HG03558 (cell line): ENCODE measurements around the gene MSRB3.

Experiments
- ATAC-seq: cut with Tn5 transposase; IDR thresholded peaks from one replicate; pipeline ENCODE4 v1.9.1; 2021; ENCODE audit warnings: moderate number of reproducible peaks; ENCODE audit not compliant: unreplicated experiment; ENCODE audit errors: extremely low read depth

The MSRB3 gene

DNA sequence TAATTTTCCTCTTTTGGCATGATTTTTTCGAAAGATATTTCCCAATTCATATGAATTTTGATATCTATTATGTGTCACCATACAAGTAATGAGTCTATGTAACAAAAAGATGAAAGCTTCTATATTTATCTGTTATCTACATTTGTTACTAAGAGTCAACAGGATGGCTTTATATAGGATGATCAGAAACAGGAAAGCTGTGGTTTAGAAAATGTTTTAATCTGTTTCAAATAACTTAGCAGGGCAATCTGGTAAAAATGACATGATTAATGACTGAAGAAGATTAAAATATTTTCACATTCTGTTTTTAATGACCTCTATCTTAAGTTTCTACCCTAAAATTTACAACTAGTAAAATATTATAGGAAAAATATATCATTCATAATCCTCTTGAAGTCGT is 105.8 kb downstream of the MSRB3 start:
- no peak for ATAC-seq

DNA sequence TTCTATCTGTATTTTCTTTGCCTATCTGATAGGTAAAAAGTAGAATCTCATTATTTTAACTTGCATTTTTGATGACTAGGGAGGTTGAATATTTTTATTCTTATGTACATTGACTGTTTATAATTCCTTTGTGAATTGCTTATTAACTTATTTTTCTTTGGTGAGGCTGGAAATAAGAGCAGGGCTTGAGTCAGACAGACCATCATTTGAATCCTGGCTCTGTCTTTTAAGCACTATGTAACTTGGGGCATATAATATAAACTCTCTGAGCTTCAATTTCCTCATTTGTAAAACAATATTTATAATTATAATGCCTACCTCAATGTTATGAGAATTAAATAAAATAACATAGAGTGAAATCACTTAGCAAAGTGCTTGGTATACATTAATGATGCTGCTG is 108.9 kb downstream of the MSRB3 start:
- no peak for ATAC-seq

DNA sequence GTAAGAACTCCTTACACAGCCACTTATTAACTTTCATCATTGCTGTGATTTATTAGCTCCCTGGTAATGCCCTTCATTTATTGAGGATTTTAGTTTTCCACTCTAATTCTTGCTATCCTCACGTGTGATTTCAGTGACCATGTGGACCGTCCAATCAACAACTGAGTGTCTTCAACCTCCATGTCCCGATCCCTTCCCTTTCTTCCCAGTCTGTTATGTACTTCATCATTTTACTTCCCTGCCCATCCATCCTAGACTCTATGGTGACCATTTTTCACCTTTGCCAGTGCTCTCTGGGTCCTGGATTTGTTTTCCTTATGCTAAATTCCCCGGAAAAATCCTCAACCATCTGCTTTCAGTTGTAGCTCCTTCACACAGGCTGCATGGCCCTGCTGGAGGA is 111.0 kb downstream of the MSRB3 start:
- no peak for ATAC-seq

DNA sequence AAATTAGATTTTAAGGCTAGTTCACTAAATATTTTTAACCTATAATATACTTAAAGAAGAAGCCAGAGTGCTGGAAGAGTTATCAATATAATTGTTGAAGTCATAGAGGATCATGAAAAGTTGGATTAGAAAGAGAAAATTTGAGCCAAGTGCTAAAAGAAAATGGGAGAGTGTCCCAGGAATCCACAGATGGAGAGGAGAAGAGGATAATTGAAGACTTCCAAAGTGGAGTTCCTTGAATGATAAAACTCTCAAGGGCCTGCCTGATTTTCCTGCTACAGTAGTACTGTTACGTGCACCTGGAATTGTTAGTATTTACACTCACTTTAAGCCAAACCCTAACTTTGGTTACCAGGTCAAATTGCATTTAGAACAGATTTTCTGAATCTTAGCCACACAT is 113.2 kb downstream of the MSRB3 start:
- ATAC-seq: no peak

DNA sequence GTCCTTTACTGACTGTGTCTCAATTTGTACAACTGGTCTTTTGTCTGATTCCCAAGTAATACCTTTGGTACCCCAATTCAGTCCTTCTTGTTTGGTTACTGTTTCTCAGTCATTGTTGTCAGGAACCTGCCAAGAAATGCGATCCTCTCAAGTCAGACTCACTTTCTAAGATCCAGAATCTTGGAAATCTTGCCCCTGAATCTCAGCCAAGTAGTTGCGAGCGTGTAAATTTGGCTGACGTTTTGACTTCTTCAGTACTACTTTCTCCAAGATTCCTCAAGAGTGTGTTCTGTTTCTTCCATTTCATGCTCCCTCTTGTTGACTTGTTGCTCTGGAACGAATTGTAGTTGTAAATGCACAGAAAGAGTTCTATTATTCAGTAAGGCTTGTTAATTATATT is 114.0 kb downstream of the MSRB3 start:
- ATAC-seq: no peak

DNA sequence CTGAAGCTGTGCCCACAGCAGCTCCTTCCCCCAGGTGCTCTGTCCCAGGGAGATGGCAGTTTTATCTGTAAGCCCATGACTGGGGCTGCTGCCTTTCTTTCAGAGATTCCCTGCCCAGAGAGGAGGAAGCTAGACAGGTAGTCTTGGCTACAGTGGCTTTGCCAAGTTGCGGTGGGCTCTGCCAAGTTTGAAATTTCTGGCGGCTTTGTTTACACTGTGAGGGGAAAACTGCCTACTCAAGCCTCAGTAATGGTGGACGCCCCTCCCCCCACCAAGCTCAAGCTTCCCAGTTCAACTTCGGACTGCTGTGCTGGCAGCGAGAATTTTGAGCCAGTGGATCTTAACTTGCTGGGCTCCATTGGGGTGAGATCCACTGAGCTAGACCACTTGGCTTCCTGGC is 124.7 kb downstream of the MSRB3 start:
- ATAC-seq: no peak

DNA sequence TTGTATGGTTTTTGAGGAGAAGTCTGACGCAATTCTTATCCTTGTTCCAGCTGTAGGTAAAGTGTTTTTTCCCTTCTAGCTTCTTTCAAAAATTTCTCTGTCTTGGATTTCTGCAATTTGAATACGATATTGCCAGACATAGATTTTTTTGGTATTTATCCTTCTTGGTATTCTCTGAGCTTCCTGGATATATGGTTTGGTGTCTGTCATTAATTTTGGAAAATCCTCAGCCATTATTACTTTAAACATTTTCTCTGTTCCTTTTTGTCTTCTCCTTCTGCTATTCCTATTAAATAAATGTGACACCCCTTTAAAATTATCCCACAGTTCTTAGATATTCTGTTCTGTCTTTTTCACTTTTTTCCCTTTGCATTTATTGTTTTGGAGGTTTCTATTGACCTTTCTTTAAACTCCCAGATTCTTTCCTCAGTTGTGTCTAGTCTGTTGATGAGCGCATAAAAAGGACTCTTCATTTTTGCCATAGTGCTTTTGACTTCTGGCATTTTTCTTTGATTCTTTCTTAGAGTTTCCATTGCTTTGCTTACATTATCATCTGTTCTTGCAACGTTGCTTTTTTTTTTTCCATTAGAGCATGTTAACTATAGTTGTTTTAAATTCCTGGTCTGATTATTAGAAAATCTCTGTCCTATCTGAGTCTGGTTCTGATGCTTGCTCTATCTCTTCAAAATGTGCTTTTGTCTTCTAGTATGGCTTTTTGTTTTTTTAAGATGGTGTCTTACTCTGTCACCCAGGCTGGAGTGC is 129.1 kb downstream of the MSRB3 start:
- no peak for ATAC-seq

DNA sequence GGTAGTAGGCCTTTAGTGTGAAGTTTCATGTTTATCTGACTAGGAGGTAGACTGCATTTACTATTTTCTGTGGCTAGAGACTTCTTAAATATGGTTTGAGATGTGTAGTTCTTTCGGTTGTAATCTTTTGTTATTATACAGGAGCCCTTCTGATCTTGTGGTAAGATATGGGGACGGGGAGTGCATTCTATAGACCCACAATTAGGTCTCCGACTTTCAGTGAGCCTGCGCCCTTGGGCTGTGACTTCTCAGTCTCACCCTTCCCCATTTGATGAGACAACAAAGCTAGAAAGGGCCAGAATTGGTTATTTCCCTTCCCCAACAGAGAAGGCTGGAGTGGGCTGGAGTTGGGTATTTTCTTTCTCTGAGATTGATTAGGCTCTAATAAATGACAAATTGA is 130.0 kb downstream of the MSRB3 start:
- ATAC-seq: no peak

DNA sequence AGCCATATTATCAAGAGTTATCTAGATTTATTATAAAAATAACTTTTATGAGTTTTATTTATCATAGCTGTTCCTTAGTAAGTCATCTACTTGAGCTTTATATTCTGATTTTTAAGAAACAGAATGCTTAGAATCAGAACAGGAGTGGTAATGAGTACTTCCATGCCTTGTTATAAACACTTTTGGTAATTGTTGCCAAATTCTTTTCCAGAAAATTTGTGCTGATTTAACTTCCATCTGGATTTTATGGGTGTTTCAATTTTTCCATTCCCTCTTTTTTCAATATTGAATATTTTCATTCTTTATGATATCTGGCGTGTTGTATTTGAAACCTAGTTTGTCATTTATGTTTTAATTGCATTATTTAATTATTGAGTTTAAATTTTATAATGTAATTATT is 131.2 kb downstream of the MSRB3 start:
- no peak for ATAC-seq

DNA sequence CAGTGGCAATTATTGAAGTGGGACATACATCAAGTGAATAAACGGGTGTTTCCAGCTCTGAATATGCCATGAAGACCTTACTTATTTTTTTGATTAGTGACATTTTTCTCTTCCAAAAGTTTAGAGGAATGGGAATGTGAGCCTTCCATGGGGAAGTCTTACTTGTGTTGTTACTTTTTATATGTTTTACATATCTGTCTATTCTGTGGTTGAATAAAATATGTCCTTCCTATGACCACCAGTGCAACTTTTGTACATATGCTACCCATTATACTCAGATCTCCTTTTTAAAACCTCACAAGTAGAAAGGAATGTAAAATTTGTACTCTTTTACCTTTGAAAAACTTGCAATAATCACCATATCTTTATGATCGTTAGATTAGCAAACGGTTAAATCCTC is 132.7 kb downstream of the MSRB3 start:
- ATAC-seq: no peak

DNA sequence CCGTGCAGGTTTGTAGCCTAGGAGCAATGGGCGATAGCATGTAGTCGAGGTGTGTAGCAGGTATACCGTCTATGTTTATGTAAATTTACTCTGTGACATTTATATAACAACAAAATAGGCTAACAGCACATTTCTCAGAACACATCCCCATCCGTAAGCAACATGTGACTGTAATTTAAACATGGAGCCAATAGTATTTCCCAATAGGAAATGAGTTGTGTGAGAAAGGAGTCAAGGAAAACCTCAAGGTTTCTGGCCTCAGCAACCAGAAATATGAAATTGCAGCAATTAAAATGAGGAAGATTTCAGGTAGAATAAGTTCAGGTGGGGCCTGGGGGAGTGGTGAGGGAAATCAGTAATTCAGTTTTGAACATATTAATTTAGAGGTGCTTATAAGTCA is 136.0 kb downstream of the MSRB3 start:
- ATAC-seq: no peak

DNA sequence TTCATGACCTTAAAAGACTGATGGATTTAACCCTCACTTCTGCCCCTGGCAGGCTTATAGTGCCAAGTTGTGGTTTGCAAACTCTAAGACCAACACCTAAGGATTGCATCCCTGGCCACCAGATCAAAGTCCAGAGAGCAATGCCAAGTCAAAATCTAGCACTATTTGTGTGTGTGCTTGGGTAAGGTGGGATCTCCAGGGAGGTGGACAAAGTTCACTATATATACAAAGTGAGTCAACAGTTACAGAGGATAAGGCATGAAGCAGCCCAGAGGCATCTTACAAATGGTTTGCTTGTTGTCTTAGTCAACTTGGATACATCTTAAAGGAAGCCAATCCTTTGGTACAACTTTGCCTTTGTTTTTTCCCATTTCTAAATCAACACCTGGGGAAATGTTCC is 137.3 kb downstream of the MSRB3 start:
- ATAC-seq: no peak

DNA sequence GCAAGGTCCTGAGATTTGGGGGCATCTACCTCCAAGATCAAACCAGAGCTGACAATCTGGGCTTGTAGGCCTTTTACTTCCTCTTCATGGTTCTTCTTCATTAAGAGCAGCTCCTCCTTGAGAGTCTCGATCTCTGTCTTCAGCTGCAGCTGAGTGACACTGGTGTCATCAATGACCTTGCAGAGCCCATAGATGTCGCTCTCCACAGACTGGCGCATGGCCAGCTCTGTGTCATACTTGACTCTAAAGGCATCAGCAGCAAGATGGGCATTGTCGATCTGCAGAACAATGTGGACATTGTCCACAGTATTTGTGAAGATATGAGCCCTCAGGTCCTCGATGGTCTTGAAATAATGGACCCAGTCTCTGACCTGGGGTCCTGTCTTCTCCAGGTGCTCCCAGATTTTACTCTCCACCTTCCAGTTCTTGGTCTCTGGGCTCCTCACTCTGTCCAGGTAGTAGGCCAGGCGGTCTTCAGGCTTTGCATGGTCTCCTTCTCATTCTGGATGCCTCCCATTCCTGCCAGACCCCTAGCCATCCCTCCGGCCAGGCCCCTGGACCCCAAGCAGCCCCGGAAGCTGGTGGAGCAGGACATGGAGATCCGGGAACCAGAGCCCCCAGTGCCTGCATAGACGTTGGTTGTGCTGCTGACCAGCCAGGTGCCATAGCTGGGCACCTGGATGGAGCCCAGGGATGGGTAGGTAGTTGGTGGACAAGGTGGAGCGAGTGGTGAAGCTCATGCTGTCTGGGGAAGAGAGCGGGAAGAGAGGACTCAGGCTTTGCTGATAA is 141.0 kb downstream of the MSRB3 start:
- no peak for ATAC-seq

DNA sequence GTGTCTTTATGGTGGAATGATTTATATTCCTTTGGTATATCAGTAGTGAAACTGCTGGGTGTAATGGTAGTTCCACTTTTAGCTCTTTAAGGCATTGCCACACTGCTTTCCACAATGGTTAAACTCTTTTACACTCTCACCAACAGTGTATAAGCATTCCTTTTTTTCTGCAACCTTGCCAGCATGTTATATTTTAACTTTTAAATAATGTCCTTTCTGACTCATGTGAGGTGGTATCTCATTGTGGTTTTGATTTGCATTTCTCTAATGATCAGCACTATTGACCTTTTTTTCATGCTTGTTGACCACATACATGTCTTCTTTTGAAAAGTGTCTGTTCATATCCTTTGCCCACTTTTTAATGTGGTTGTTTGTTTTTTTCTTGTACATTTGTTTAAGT is 142.5 kb downstream of the MSRB3 start:
- no peak for ATAC-seq

DNA sequence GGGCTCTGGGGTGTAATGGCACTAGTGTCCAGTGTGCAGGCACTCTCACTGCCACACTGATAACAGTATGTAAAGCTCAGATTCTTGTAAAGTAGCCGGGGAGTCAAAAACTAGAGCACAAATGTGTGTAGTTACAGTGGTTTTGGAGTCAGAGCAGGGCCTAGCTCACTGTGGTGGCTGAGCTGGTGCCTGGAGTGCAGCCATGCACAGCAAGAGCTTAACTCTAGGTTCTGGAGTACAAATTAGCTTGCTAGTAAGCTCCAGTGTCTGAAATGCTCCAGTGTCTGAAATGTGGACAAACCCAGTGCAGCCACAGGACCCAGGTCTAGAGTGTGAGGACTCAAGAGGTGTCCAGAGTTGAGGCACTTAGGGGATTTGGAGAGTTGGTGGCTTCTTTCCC is 149.2 kb downstream of the MSRB3 start:
- ATAC-seq: no peak

DNA sequence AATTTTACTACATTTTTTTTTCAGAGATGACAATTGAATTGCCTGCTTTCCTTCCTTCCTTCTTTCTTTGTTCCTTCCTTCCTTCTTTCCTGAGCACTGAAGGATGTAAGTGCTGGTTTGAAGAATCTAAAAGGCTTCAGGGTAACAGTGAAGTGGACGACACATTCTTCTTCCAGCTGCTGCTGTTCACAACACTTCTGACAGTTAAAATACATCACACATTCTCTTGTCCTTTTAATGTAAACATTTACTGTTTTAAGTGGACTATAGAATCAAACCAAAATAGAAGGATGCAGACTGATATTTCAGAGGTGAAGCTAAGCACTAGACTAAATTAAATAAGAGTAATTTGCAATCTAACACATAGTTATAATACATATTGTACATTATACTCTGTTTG is 151.5 kb downstream of the MSRB3 start:
- ATAC-seq: no peak

DNA sequence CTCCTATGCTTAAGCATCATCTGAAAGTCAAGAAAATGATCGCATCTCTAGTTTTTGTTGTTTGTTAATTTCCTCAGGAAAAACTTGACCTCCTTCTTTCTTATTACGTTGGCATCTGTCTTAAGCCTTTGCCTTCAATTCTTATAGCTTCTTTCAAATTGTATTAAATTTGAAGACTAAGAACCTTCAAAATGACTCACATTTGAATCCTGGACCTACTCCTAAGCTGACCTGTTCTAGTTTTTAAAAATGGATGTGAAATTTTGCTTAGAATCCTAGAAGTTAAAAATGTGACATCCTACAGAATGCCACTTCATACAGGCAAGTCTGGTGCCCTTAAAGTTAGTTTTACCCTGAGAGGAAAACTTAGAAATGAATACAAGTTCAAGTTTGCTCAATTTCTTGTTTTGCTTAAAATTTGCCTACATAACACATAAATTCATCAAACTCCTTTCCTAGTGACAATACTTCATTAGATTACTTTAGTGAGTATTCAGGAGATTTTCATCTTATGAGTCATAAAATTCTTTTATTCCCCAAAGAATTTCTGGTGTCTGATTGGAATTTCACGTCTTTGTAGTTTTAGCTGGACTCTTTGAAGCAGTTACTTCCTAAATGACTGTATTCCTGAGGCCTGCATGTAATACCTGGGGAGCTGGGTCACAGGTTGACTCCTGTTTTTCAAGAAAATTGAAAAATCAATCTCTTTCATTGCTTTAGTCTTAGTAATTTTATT is 152.3 kb downstream of the MSRB3 start:
- ATAC-seq: no peak

DNA sequence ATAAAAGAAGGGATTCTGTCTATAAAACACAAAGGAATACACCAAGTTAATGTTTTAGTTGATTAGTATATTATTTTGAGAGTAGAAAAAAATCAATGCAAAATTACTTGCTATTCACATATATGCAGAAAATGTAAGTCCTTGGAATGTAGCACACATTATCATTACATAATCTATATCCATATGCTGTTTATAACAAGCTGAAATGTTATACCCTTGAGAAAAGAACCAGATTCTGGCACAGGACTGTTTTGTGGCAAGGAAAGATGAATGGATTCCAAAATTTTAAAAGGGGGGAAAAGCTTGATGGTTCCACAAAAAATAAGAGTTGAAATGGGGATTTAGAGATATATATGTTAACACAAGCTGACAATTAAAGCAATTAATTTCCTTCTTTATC is 153.6 kb downstream of the MSRB3 start:
- ATAC-seq: no peak

DNA sequence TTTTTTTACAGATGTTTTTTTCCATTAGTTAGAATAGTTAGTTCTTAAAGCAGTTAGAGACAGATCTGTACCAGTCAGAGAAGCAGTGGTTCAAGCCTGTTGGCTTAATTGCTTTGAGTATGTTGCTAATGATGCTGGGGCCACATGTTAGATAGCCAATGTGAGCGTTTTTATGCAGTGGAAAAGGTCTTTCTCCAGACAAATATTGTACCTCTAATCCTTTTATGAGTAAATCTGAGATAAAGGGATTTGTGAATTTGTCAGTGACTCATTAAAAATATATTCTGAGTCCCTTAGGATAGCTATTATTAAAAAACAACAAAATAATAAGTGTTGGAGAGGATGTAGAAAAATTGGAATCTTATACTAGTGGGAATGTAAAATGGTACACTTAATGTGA is 154.2 kb downstream of the MSRB3 start:
- ATAC-seq: no peak

DNA sequence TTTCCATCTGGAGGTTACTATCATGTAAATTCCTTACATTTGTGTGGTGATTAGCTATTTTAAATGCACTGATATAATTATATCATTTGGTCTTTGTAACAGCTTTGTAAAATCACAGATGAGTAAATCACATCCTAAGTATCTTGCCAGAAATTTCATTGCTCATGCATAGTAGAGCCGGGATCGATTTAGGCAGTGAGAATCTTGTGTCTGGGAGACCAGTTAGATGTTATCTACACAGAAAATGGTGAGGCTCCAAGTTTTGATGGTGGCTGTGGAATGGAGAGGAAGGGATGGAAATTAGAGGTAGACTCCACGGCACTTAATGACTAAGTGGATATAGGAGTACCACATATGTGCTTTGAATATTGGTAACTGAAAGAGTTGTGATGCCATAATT is 156.3 kb downstream of the MSRB3 start:
- ATAC-seq: no peak

DNA sequence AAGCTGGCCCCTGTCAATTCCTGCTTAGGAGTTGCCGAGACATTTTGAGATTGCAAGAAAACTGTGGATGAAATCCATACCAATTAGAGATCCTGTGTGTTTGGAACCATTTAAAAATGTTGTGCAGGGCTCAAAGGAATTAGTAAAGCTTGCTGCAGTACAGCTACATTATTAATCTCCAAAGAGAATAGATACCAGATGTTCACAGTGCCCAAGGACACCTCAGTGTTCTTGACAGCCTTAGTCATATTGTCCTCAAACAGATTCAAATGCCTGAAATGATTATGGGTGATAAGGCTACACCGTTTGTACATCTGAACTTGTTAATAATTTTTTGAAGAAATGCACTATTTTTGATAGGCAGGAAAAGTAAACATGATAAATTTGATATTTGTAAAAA is 164.6 kb downstream of the MSRB3 start:
- no peak for ATAC-seq
